Measurements from ENCODE around the gene RBM39. TPM values are rescaled to one million over a fixed set of nuclear protein-coding genes. Genes with fewer than 3 reads are reported as not detected.

Gene RBM39
- total and polyA plus RNA-seq, 9 of the 15 experiments (the other 6 are each of a cell fraction or from before 2014, with no cell fraction given), result 143 to 319 (median 228) TPM

- TF ChIP-seq AFF4 (CRISPR knock-in tag; IDR thresholded peaks at IDR 0.05) (peak; percentile 66), ATF3 (IDR thresholded peaks at IDR 0.05) (0 out of 2 replicates have a peak, but pooled peaks have one; percentile 10), ATF3 (CRISPR knock-in tag; conservative IDR thresholded peaks at IDR 0.05) (no peak), HNRNPUL1 (IDR thresholded peaks at IDR 0.05; ENCODE audit: low read length) (peak; percentile 89)
Observed at GRCh38 chr20:35739294-35740163, 2.5 kb downstream of the RBM39 start (continued).
